HG03457 (cell line): ENCODE data around the gene DOK5.

Source experiments
- ATAC-seq: cut with Tn5 transposase; IDR thresholded peaks from one replicate; pipeline ENCODE4 v1.9.1; 2021; ENCODE audit warnings: moderate number of reproducible peaks; ENCODE audit not compliant: unreplicated experiment

Gene DOK5

DNA sequence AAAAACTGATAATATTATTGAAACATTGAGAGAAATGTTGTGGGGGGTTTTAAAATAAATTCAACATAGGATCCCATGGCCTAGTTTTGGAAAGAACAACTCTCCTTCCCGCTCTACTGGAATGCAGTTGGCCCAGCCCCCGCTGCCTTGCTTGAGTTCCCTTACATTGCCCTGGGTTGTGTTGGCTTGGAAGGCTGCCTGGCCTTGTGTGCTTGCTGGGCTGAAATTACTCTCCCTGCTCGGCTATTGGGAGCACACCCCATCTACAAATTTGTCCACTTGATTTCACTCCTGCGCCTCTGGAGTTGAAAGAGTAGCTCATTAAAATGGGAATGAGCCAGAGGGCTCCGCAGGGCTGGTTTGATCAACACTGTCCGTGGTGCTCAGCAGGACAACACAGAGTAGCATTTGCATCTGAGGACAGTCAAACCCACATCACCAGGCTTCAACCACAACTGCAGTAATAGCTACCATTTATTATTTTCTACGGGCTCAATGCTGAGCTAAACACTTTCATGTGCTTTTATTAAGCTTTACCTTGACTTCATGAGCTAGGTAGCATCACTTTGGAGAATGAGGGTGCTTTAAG, 35.2 kb downstream of the DOK5 start:
- no peak for ATAC-seq

DNA sequence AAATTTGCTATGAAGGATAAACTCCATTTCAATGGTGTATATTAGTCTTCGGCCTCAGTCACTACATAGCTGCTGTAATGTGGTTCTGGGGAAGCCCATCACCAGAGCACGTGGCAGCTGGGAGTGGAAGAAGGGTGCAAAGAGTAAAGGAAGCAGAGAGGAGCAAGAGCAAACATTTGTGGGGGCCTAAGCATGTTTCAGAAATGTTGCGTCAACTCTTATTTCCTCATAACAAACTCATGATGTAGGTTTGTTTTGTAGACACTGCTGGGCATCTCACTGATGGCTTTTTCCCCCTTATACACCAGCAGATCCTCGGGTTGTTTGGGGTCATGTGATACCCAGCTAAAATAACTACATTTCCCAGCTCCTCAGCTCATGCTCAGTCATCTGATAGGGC, 37.3 kb downstream of the DOK5 start:
- ATAC-seq, result no peak

DNA sequence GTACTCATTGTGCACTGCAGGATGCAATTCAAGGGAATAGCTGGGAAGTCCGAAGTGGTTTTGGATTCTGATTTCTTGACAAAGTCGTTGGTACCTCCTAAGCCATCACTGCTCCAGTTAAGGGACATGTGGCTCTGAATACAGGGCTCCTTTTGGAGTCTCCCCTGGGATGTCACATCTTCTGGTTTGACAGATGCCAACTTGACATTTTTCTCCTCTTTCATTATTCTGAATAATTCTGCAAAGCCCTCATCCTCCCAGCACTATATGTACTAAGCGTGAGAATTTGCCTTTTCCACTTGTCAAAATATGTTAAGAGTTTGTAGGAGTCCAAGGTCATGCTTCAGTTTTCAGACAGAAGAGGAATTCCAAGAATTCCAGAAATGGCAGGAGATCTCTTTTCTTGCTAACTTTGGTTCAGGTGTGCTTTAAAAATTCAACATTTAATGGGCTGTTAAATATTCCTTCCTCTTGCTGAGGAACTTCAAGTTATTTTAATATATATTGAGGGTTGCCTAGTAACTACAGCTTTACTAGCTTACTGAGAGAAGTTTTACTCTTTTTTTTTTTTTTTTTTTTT, 38.7 kb downstream of the DOK5 start:
- ATAC-seq, result no peak

DNA sequence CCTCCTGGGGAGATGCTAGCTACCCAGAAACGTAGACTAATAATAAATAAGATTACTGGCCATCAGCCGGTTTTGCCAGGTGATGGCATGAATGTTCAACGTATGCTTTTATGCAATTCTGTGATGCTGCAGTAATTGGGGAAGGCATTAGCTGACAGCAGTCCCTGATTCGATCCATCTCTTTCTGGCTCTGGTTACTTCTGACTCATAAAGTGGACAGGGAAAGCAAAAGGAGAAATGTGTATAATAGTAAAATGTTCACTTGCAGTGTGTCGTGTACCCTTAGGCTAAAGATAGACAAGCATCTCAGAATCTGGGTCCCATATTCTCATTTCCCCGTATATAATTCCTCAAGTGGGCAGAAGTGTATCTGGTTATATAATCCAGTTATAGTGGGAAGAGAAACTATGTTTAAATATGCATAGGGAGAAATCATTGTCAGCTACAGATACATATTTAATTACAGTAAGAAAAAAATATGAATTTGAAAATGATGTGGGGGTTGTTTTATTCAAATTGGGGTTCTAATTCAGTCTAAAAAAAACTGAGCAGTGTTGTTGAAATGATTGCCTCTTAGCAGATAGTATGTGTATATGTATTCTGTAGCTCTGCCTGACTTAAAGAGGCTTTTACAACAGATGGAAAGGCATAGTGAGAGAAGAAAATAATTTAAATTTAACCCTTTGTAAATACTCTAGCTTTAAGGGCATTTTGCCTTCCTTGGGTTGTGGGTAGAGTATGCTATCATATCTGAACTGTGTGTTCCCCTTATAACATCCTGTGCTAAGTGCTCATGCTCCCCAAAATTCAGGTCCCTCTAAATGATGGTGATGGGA, 40.6 kb downstream of the DOK5 start:
- no peak for ATAC-seq

DNA sequence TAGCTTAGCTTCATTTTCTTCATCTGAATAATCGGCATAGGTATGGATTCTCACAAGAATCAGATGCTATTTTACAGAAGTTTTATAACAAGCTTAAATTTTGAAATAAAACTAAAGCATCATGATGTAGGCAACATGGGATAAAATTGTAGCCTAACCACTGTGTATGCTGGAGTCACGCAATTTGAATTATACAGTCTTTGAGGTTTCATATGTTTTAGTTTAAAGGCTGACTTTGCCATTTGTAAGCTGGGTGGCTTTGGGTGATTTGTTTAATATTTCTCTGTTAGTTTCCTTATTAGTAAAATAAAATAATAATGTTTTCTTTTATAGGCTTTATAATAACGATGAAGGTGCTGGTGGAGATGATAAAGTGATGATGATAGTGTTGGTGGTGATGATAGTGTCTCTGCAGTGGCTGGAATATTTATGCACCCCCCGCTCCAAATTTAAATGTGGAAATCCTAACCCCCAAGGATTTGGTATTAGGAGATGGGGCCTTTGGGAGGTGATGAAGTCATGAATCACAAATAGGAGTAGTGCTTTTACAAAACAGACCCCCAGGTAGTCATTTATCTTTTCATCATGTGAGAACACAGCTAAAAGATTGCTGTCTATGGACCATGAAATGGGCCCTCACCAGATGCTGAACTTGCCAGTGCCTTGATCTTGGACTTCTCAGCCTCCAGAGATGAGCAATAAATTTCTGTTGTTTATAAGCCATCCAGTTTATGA, 42.0 kb downstream of the DOK5 start:
- ATAC-seq, result no peak

DNA sequence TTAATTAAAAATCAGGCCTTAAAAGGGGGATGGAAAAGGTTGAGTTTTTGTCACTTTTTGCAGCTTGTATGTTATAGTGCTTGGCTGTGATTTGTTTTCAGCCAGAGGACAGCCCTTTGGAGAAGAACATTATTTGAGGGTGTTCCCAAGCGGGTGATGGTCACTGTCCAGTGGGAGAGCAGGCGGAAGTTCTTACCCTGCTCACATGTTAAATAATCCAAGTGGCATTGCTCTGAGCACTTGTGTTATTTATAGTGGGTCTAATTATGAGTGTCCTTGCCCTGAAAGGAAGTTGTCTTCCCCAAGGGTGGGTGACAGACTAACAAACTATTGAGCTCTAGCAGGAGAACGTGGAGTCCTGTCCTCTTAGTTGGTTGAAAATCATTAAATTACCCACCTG, 49.5 kb downstream of the DOK5 start:
- ATAC-seq, result no peak

DNA sequence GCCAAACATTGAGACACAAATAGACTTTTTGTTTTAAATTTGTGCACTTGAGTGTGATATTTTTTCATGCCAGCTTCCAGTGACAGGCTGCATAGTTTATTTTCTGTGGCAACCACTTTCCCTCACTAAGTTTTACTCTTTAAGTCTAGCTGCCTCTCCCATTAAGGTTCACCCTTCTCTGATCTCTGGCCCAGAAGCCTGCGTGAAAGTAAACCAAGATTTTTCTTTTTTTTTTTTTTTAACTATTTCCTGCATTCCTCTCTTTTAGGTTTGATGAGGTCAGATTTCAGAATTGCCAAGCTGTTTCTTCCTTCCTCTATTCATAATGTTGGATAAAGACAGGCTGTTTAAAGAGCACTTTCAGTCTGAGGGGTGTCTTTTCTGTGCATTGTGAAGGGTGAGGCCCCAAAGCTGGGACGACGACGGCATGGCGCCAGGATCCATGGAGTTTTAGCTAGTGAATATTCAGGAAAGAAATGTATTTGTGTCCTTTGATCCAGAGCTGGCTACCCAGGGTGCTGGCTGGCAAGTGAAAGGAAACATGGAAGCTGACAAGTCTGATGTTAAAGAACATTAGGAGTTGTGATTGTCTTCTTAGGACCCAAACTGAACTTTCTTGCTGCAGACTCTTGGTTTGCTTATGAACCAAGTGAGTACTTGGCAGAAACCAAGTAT, 50.7 kb downstream of the DOK5 start:
- ATAC-seq, result no peak

DNA sequence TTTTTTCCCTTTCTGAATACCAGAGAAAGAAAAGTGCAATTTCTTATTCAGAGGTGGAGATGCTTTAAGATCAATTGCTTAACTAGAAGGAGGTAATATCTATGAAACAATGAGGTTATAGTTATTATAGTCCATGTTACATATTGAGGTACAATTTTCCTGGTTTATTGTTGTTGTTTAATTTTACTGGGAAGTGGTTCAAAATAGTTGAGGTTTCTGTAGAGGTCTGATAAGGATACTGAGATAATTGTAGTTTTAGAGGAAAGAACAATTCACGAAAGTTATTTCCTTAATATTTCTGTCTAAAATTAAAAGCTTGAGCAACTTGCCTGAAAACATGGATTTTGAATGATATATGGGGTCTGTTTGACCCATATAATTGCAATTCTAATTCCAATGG, 51.4 kb downstream of the DOK5 start:
- ATAC-seq, result no peak

DNA sequence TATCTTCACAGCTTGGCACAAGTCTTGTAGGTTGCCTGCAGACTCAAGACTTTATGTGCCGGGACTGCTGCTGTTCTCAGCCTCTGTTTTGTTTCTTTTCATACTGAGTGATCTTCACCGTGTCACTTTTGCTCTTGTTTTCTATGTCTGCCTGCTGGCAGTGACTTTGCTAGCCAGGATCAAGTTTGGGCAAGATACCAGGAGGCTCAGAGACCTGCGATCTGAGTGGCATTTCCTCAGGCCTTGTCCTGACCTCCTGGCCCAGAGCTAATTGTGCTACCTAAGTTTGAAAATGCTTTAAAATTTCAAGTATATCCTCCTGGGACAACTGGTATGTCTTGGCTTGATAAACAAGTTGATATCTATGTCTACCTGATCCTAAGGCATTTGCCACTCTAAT, 57.2 kb downstream of the DOK5 start:
- no peak for ATAC-seq

DNA sequence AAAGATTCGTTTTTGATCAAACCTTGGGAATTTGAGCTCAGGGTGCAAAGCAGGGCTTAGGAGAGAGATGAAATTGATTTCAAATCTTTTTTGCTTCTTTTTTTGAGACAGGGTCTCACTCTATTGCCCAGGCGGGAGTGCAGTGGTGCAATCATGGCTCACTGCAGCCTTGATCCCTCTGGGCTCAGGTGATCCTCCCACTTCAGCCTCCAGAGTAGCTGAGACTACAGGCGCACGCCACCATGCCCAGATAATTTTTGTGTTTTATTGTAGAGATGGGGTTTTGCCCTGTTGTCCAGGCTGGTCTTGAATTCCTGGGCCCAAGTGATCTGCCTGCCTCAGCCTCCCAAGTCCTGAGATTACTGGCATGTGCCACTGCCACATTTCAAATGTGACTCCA, 58.7 kb downstream of the DOK5 start:
- ATAC-seq, result no peak

DNA sequence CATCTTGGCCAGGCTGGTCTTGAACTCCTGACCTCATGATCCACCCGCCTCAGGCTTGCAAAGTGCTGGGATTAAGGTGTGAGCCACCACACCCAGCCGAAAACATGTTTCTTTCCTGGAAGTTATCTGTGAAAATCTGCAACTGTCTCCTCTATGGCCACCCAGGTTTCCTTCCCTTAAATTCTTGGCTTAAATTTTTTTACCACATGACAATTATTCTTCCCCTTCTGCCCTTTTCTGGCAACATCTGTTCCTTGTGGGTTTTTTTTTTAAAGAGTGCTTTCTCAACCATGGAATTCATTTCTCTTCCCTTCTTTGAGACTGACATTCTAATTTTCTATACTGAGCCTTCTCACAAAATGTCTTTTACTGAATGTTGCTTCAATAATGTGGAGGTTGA, 59.6 kb downstream of the DOK5 start:
- no peak for ATAC-seq

DNA sequence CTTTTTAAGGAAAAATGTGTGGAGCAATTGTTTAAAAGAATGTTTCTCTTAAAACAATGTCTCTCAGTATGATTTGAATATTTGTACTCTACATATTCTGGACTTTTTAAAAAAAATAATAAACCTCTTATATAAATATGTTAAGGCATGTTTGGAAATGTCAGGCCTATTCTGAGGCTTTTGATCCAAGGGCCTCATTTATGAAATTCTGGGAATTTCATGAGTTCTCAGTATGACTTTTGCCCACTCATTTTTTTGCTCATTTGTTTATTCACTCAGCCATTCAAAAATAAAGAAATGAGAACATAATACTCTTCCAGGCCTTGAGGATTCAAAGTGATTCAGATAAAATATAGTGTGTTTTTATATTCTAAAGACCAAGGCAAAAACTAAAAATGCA, 60.4 kb downstream of the DOK5 start:
- ATAC-seq, result no peak

DNA sequence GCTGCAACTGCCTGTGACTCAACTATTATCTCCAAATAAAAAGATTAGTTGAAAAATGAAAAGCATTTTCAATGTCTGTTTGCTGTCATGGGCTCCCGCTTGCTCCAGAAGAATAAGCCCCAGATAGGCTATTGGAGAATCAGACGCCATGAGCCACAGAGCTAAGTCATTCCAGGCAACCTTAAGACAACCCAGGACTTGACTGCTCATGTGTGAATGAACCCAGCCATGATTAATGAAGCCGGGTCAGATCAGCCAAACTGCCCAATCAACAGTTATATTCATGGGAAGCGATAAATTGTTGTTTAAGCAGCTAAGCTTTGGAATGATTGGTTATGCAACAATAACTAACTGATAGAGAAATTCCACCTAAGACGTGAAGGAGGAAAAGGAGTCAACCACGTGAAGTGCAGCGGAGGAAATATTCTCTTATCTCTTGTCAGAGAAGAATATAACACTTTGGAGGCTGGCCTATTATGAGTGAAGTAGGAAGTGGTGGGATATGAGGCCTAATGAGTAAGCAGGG, 64.2 kb downstream of the DOK5 start:
- no peak for ATAC-seq

DNA sequence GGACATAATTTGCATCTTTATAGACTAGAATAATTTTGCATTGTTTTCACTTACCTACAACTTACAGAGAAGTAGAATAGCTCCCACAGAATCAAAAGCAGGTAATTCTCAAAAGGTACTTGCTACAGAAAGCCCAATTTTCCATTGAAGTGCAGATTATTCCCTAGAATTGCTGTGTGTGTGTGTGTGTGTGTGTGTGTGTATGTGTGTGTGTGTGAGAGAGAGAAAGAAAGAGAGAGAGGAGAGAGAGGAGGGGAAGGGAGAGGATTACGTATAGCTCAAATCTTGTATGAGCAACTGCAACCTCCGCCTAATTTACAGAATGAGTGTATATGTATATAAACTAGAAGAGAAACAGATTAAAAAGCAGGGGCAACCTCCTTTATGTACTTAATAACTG, 68.0 kb downstream of the DOK5 start:
- ATAC-seq, result no peak

DNA sequence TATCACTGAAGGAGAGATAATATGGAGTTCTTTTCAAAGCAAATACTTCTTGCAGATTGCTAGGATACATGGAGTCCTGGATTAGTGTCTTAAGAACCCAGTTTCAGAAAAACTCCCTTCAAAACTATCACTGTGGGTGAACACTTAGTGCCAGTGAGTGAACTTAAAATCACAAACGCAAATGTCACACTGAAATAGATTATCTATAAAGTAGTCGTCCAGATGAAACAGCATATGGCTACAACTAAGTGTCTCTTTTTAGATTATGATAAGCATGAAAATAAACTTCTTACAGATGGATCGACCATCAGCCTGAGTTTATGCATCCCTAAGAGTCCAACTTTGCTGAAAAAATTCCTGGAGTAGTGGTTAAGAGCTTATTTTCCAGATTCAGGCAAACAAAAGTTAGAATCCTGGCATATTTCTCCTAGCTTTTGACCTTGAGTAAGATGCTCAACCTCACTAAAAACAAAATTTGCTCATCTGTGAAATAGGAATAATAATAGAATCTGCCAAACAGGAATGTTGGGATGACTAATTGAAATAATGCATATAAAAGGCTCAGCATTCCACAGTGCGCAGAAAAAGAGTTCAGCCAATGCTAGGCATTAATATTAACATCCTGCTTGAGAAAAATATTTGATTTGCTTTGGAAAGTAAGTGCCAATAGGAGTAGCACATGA, 70.4 kb downstream of the DOK5 start:
- no peak for ATAC-seq

DNA sequence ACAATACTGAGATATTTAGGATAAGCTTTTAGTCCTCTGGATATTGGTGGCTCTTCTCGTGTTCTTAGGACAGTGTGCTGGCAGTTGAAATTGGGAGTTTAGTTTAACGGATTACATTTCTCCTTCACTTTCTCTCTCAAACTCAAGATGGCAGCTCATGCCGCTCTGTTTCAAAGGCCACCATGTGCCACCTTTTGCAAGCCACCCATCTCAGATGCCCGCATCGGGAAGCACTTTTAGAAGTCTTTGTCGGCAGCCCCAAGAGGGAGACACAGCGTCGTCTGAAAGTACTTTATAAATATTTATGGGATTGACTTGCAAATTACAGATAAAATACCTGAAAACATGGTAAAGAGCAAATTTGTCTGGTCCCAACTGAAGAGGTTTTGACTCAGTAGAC, 73.5 kb downstream of the DOK5 start:
- ATAC-seq, result no peak

DNA sequence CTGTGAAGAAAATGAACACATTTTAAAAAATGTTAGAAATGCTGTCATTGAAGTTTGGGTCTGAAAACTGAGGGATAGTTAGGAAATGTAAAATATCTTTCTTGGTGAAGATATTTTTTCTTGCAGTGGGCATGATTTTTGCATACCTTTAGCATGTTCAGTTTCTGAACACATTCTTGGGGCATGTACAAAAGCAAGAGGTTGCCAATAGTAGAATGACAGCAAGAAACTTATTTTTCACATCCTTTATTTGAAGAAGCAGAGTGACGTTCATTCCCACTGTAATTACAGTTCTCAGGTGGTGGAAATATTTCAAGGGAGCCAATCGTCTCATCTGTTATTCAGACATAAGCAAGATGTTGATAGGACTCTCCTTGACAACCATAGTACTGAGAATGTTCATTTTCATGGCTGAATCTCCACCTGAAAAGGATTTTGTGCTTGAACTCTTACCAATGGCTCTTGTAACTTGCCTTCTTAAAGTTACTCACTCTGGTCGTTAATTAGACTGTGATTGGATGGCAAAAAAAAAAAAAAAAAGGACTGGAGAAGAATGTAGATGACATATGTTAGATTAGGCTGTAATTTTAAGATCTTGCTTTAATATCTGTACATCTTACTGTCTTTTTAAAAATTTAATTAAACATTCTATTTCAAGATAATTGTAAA, 74.4 kb downstream of the DOK5 start:
- no peak for ATAC-seq

DNA sequence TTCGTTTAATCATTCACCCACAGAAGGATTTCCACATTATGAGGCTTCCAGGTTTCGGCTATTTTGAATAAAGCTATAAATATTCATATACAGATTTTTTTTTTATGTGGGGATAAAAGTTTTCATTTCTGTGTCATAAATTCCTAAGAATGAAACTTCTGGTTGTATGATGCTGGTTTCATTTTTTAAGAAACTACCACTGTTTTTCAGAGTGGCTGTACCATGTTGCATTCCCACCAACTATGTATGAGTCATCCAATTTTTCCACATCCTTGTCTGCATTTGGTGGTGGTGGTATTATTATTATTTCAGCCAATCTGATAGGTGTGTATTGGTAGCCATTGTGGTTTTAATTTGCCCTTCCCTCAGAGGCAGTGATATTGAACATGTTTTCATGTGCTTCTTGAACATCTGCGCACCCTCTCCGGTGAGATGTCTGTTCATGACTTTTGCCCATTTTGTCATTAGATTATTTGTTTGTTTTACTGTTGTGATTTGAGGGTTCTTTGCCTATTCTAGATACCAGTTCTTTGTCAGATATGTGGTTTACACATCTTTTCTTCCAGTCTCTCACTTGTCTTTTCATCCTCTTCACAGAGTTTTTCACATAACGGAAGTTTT, 75.5 kb downstream of the DOK5 start:
- no peak for ATAC-seq

DNA sequence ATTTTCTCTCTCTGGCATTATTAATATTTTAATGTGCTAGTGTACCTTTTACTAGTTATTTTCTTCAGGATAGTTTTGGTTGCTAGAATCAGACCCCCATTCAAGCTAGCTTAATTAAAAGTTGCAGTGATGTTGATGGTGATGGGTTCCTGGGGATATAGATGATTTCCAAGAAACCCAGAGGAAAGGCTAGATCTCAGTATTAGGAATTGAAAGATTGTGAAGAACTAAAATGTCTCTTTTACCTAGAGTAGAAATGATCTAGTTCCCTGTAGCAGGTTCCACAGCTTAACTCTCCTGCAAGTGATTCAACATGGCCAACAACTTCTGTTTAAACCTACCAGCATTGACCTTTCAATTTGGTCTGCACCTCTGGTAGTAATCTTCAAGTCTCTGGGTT, 78.6 kb downstream of the DOK5 start:
- ATAC-seq, result no peak
